CD4-positive, alpha-beta T cell treated with Interleukin-6 for 4 hours (primary cell): ENCODE results near the gene CAMK4.
"Not testable (repeated sequence)": the region's sequence is repeated elsewhere in the genome, so short reads cannot be mapped to it uniquely, and the experiment has no call there.

Experiments
- DNase-seq: peaks from one replicate; pipeline ENCODE4 v3.0.0-alpha.2; 2020; ENCODE audit warnings: mixed read lengths

Gene CAMK4

DNA sequence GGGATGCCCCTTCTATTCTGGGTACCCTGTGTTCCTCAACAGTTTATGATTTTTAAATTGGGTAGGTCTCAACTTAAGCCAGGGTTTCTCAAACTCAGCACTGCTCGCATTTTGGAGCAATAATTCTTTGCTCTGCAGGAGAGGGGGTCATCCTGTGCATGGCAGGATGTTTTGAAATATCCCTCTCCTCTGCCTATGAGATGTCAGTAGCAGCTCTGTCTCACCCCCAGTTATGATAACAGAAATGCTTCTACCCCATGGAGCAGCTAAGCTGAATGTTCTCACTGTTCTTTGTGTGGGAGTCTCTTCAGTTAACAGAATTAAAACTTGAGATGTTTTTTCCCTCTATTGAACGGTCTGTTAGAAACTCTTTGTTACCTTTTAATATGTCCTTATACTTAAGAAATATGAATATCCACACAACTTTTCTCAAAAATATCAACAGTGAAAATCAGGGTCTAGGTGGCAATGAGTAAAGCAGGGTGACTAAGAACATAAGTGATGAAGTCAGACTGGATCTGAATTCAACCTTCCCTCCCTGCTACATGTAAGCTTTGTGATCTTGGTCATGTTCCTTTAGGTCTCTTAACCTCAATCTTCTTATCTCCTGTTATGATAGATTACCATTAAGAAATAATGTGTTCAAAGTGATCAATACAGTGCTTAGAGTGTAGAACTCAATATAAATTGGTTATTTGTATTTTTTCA is 89.0 kb downstream of the CAMK4 start:
- no peak for DNase-seq

DNA sequence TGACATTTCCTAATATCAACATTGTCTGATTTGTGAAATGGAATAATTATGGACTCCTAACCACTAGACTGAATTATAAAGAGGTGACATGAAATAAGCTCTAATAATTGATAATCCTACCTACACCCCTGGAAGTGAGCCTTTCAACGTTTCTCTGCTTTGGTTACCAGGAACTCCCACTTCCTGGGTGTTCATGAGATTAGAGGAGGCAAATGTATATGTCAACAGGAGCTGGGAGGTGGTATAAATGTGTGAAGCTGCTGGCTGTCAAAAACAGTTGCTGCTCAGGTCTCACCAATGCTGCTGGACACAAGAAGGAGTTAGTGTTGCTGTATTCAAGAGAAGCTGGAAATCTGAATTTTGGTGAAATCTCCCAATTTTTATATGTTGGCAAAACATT is 96.8 kb downstream of the CAMK4 start:
- DNase-seq = no peak

DNA sequence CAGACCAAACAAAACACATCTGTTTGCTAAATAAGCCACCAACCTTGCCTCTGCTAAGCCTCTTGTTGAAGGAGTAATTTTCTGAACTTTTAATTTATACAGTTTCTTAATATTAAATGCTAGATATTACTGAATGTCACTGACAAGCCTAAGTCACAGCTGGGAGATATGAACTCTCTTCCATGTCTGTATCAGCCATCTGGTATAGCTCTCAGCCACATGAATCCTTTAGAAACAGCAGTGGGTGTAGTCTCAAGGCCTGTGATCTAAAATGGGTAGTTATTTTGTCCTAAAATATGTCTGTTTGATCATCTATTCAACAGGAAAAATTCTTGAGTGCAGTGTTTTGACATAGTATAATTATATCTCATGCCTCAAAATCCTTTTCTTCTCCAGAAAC is 97.2 kb downstream of the CAMK4 start:
- no peak for DNase-seq

DNA sequence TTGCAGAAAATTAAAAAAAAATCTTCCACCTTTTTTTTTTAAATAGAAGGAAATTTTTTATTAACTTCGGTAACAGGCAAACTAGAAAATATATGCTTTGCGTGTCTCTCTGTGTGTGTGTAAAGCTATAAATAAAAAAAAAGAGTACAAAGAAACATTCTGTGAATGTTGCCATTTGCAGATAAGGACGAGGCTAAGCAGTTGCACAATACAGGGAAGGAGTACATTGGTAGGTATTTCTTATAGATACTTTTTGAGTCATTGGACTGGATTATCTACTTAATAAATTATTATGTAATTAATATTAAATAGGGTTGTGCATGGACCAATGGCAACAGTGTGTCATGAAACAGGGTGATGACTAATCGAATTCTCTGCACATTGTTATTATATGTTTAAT is 102.4 kb downstream of the CAMK4 start:
- no peak for DNase-seq

DNA sequence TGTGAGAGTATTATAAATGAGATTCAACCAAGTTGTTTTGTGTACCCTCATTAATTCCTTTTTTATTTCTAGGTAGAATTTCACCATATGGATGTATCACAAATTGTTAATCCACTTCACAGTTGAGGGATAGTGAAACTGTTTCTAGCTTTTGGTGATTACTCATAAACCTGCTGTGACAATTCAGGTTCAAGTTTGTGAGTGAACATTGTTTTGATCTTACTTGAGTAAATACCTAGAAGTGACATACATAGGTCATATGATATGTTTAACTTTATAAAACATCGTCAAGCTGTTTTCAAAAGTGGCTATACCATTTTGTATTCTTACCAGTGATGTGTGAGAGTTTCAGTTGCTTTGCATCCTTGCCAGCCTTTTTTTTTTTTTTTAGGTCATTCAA is 112.9 kb downstream of the CAMK4 start:
- no peak for DNase-seq

DNA sequence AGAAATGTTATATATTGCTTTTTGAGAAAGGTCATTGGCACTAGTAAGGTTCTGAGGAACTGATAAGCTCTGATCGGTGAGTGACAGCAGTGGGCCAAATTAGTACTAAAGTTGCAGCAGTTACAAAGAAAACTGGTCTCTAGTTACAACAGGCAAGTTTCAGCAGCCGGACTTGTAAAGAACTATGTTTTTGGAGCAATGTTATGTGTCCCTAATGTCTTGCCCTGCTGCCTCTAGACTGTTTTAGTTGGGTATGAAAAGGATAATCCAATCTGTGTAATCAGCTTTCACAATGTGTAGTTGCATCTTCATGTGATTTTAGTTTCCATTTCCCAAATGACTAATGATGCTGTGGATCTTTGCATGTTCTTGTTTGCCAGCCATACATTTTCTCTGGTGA is 113.5 kb downstream of the CAMK4 start:
- no peak for DNase-seq

DNA sequence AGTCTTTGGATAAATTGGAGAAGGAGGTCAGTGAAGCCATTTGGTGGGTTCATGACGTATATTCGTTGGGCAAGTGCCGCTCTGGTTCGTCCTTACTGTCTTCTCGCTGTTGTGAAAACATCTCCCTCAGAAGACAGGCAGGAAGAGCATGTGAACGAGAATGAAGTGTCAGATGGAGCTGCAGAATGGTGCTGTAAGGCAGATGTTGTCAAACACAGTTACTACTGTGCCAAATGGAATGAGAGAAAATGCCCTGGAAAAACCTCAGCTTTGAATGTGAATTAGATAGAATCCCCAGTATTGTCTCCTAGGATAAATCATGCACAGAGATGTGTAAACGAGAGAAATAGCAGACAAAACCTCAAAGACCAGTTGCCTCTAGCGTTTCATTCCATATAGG is 121.5 kb downstream of the CAMK4 start:
- no peak for DNase-seq

DNA sequence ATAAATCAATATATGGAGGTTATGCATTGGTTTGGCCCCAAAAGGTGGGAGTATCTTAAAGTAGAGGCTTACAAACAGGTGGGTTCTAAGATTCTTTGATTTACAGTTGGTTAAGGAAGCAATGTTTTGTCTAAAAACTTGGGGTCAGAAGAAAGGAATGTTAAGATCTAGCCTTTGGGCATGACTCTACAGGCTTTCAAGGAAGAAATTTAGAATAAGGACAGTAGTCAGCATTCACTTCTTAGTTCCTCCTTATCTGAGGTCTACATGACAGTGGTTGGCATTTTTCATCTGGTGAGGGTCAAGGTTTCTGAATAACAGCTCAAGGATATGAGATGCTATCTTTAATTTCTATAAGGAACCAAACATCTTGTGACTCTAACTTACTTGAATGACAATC is 122.8 kb downstream of the CAMK4 start:
- no peak for DNase-seq

DNA sequence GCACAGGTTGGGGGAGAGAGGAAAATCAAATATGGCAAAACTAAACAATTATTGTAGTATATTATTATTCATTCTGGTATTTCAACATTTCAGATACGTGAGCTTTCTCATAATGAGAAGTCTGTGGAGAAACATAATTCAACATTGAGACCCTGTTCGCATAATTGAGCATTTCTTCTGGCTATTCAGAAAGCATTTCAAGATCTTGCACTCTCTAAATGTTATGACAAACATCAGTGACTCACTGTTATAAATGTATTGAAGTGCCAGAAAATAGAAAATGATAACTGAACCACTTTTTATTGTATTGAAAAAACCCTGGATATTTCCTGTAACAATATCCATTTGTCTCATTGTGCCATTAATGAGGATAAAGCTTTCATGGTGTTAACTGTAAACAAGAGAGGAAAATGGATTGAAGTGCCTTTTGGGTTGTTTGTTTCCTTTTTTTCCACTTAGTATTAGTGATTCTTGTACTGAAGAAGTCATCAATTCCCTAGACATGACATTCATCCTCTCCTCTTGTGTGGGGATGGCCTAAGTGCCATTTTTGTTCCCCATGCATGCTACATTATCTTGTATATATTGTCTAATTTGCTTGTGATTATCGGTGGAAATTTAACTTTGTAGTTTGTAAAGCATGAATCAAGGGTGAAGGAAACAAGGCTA is 124.6 kb downstream of the CAMK4 start:
- no peak for DNase-seq

DNA sequence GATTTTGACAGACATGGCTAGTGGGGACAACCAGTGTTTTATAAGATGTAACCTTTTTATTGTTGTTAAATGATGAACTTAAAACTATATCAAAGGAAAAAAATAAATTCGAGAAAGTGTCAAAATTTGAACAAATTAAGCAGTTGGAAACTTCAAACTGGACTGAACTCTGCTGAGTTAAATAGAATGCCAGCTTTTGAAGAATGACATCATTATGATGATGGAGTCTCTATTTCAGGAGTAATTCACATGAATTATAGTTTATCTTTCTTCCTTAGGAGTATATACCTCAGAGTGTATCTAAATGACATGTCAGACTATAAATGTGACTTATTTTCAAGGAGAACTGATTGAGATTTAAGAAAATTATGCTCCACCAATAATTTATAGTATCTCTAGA is 125.2 kb downstream of the CAMK4 start:
- DNase-seq = no peak

DNA sequence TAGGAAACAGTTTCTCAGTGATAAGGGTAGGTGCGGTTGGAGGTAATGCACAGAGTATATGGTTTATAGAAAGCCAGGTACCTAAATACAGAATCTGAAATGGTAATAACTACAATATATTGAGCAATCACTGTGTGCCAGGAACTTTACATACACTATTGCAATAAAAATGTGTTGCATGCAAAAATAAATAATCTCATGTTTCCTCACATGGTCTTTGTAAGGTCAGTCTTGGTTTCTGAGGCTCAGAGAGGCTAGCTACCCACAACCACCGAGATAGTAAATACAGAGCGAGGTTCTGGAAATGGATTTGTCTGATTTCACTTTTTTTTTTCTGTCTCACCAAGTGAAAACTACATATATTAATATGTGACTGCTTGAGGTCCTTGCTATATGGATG is 128.9 kb downstream of the CAMK4 start:
- DNase-seq = no peak

DNA sequence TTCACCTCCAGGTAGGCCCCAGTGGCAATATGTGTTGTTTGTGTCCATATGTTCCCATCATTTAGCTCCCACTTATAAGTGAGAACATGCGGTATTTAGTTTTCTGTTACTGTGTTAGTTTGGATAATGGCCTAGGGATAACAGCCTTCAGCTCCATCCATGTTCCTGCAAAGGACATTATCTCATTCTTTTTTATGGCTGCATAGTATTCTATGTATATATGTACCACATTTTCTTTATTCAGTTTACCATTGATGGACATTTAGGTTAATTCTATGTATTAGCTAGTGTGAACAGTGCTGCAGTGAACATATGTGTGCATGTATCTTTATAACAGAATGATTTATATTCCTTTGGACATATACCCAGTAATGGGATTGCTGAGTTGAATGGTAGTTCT is 134.5 kb downstream of the CAMK4 start:
- DNase-seq = not testable (repeated sequence)

DNA sequence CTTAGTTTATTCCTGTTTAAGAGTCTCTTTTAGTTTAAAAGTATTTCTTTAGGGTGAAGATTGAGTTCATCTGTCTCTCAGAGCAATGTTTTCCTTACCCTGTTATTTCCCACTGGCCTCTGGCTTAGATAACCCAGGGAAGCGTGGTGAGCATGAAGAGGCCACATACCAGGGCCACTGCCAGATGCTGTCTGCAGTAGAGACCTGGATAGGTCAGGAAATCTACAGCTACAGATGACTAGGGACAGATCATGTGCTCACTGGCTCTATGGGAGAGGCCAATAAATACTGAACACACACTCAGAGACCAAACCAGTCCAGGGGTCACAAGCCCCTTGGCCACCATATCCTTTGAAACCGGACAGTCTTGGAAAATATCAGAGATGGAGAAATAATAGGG is 136.0 kb downstream of the CAMK4 start:
- no peak for DNase-seq

DNA sequence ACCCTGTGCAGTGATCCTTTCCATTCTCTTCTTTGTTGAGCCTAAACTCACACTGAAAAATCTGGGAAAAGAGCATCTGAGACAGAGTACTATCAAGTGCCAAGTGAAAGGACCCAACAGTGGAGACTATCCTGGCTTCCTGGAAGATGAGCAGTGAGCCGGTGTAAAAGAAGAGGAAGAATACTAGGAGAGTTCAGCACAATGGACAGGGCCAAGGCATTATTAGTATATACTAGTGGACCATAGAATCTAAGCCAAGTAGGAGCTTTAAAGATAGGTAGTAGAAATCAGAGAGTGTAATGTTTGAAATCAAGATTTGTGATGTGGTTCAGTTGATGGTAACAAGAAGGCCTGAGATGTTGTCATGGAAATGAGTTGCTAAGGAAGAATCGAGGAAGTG is 140.8 kb downstream of the CAMK4 start:
- DNase-seq = no peak

DNA sequence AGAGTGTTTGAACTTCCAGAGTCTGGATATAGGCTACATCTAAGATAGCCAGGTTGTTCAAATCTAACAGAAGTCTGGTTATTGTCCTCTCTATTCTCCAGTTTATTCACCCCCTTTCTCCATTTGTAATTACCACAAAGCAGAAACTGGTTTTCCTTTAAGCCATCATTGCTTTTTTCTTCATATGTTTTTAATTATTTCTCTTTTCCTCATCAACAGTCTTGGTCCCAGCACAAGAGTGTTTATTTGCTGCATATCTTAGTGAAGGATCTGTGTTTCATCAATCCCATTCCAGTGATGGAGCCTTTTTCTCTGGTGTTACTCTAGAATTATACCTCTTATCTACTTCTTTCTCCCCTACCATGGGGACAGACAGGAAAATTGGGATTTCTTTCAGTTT is 142.2 kb downstream of the CAMK4 start:
- DNase-seq = no peak

DNA sequence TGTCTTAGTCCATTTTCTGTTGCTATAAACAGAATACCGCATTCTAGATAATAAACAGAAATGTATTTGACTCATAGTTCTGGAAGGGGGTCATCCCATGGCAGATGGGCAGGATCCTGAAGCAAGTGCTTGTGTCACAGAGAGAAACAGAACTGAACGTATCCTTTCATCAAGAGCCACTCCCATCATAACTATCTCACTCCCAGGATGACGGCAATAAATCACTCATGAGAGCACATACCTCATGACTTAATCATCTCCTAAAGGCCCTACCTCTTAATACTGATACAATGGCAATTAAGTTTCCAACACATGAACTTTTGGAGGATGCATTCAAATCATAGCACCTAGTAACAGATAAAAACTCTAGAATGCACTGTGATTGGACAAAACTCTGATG is 142.9 kb downstream of the CAMK4 start:
- DNase-seq = no peak

DNA sequence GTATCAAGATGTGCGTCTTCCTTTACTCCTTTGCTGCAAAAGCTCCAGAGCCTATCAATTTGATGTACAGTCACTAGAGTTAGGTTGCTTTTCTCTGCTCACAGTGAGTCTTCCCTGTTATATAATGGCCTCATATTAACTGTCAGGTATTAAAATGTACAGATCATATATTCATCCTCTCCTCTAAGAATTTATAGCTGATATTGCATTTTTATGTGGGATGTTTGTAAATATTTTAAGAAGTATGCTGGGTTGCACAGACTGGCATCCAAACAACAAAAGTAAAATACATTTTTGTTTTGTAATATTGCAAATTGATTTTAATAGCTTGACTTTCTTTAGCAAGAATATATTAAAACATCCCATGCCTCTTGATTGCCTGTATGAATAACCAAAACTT is 148.6 kb downstream of the CAMK4 start:
- DNase-seq = no peak

DNA sequence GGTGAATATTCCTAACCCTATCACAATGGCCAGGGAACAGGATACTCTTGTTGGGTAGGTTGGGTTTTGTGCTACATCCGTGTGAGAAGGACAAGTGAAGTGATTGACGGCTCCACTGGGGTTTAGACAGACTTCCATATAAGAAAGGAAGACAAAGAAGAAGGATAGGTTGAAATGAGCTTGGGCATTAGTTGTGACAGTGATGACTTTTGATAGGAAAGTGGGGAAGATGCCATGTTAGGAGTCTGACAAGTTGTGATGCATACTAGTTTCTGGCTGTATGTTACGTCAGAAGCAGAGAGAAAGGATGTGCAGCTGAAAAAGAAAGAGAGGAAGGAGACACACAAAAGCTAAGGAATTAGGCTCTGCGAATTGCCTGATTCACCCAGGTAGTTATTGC is 150.2 kb downstream of the CAMK4 start:
- no peak for DNase-seq

DNA sequence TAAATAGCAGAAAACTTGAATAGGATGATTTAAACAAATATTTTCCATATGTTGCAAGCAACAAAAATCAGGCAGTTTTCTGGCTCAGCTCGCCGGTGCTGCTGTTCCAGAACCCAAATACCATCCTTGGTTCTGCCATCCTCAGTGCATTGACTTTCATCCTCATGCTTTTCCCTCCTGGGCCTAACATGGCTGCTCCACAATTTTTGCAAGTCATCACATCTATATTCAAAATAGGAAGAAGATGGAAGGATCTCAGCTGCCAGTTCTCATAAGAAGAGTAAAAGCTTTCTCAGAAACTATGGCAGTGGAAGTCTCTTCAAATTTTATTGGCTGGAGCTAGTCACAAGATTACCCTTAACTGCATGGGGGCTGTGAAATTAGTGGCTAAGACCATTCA is 151.5 kb downstream of the CAMK4 start:
- DNase-seq = no peak

DNA sequence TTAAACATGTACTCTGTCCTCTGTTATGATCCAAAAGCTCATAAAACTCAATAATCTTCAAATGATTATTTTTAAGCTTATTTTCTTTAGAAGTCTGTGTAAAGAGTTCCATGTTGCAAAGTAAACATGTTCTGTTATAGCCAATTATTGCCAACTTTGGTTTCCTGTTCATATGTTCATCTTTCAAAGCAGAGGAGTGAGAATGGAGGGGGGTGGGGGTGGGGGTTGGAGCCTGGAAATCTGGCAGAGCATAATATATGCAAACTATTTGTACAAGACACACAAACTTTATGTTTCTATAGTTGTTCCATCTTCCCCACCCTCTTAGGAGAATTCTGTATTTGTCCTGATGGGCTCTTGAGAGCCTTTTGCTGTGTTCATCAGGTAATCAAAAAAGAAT is 153.1 kb downstream of the CAMK4 start:
- no peak for DNase-seq

DNA sequence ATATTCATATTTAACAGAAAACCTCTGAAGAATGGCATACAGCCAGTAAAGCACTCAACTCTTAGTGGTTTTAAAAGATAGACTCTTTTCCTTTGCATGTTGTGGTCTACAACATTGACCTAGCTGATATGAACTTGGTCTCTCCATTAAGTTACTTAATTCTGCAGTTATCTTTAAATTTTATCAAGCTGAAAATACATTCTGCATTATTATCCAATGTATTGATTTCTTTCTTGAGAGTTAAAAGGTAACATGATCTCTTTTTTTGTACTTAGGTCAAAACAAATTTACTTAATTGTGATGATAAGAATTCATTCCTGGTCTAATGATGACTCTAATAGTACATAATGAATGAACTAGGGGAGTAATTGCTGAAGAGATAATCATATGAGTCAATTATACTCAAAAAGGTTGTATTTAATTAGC is 155.2 kb downstream of the CAMK4 start:
- no peak for DNase-seq

DNA sequence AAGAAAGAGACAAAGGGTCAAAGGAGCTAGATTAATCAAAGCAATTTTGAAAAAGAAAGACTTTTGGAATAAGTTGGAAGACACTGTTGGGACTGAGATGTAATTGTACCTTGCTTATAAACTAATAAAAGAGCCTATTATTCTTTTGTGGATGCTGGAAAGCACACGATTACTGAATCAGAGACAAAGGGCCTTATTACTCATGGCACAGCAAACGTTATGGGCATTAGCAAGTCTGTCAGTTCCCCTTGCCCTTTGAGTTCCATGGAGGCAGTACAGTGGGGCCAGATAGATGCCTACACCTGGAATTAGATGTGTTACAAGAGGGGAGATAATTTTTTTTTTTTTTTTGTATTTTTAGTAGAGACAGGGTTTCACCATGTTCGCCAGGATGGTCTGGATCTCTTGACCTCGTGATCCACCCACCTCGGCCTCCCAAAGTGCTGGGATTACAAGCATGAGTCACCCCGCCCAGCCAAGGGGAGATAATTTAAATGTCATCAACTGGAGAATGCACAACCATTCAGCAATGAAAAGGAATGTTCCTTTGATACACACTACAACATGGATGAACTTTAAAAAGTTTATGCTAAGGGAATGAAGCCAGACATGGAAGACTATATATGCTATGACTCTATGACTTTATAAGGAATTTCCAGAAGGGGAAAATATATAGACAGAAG is 159.2 kb downstream of the CAMK4 start:
- DNase-seq = no peak

DNA sequence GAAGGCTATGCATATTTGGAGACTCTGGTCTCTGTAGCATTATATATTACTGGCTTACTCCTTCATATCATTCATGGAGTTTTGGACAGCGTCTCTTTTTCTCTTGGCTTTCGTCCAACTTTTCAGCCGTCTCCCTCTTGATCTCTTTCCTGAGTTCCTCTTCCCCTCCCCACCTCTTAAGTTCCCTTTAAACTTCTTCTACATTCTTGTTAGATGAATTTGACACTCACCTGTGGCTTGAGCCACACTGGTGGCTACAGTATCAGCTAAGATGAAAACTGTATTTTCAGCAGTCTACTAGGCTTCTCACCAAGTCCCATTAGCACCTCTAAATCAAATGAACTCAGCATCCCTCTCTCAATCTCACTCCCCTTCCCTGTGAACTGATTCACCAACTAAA is 160.0 kb downstream of the CAMK4 start:
- DNase-seq = no peak

DNA sequence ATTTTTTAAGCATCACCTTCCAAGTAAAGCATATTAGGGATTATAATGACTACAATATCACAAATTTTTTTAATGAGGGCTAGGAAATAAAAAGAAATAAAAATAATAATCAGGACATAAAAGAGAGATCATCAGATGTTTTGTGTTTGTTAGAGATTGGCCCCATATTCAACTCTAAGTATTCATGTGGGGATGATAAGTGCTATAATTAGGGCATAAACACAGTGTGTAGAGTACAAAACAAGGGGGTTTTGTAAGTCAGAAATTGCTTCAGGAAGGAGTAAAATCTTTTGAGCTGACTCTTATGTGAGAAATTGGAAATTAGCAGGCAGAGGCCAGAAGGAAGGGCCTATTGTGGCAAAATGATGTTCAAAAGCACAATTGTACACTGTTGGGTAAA is 160.9 kb downstream of the CAMK4 start:
- no peak for DNase-seq
